Muscle of leg (tissue), 11 donors: Measurements from ENCODE around the gene OLFM2. TPM values are rescaled to one million over a fixed set of nuclear protein-coding genes. Genes with fewer than 3 reads are reported as not detected.
A peak's percentile ranks its signal among the peaks of the same experiment; 100 is the strongest.

Experiments used
- DNase-seq: peaks from one replicate; pipeline ENCODE4 v3.0.0; 2013
- H3K27ac ChIP-seq: one replicate; pipeline ENCODE4 v1.5.1; 2013; ENCODE audit warnings: mild to moderate bottlenecking, low read length, control low read depth
- H3K27me3 ChIP-seq: one replicate; pipeline ENCODE4 v1.6.1; 2013; ENCODE audit warnings: low read length; ENCODE audit not compliant: control insufficient read depth, insufficient read depth
- H3K36me3 ChIP-seq: one replicate; pipeline ENCODE4 v1.6.1; 2013; ENCODE audit warnings: low read length; ENCODE audit not compliant: control insufficient read depth, insufficient read depth
- H3K4me1 ChIP-seq: one replicate; pipeline ENCODE4 v1.6.1; 2013; ENCODE audit warnings: low read length; ENCODE audit not compliant: control insufficient read depth, insufficient read depth
- H3K4me3 ChIP-seq: one replicate; pipeline ENCODE4 v1.5.1; 2013; ENCODE audit warnings: low read length, control low read depth
- H3K9me3 ChIP-seq: replicated peaks from 2 replicates; pipeline ENCODE4 v1.6.1; 2013; ENCODE audit warnings: low read depth, low read length; ENCODE audit not compliant: control insufficient read depth
- WGBS: methylation state at CpG from one replicate; pipeline ENCODE4 v1.1.5; 2013; ENCODE audit warnings: missing lambda C conversion rate; ENCODE audit not compliant: insufficient coverage; 5-methylcytosine and 5-hydroxymethylcytosine counted together
- polyA plus RNA-seq, 8 donors: library from polyadenylated mRNA; unstranded; fragments of 120-200 nt; gene quantifications; one replicate each; pipeline versions ENCODE4 v1.2.1 to v1.2.3, GENCODE V29; 2013; ENCODE audit warnings: inconsistent platforms in 1 of 8, low replicate concordance in 1 of 8; ENCODE audit not compliant: insufficient read length in 8 of 8, insufficient read depth in 1 of 8
- total RNA-seq: library from RNA; stranded (reverse); fragments of 120-200 nt; gene quantifications from one replicate; pipeline ENCODE4 v1.2.4, GENCODE V29; 2013

OLFM2 gene
- total and polyA plus RNA-seq, 9 donors: 13.1 to 52.0 (median 31.0) TPM

DNA sequence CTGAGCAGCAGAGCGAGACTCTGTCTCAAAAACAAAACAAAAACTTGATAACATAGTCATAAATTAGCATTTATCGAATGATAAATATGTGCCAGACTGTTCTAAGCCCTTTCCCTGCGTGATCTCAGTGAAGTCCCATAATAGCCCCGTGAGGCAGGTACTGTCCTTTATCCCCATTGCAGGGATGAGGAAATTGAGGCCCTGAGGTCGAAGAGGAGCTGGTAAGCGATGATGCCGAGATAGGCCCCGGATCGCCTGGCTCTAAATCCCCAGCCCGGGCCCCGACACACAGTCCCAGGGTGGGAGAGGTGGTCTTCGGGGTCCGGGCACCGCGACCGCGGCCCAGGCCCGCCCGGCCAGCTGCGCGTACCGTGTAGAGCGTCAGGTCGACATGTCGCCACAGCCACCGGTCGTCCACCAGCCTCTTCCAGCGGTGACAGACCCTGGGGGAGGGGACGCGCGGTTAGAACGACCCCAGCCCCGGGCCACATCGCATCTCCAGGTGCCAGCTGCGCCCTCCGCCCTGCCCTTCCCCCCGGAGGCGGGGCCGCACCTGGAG lies 118.1 kb downstream of the OLFM2 start:
- DNase-seq: no peak
- H3K36me3 ChIP-seq: peaks cover 6% of the 10 kb centered on the region
- peak overlapping the region; percentile 96 for H3K4me3 ChIP-seq
- H3K27me3 ChIP-seq: no peaks in the 10 kb centered on the region
- under 1% methylated on average over 36 of the region's 39 CpGs for WGBS
- peaks cover 16% of the 10 kb centered on the region for H3K4me1 ChIP-seq
- H3K27ac ChIP-seq: peak overlapping the region; percentile 98
- H3K9me3 ChIP-seq: peaks cover 3% of the 10 kb centered on the region

DNA sequence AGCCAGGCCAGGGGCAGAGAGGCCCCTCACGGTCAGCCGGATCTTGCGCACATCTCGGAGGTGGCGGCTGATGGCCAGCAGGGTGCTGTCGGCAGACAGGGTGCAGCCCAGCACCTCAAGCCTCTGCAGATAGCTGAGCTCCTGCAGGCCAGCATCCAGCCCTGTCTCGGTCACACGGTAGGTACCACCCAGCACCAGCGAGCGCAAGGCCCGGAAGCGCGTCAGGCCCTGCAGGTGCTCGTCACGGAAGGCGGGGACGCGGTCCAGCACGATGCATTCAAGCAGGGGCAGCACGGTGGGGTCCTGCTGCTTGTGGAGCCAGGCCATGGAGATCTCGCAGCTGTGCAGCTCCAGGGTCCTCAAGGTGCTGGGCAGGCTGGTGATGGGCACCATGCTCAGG lies 125.2 kb downstream of the OLFM2 start:
- WGBS: 95% methylated on average over 21 of the region's 21 CpGs
- DNase-seq: no peak
- Histone ChIP-seq H3K27me3 (no peaks in the 10 kb centered on the region), H3K27ac (no peak overlapping the region), H3K4me3 (no peak overlapping the region), H3K4me1 (no peaks in the 10 kb centered on the region), H3K9me3 (peaks cover 3% of the 10 kb centered on the region), H3K36me3 (peaks cover 49% of the 10 kb centered on the region)

DNA sequence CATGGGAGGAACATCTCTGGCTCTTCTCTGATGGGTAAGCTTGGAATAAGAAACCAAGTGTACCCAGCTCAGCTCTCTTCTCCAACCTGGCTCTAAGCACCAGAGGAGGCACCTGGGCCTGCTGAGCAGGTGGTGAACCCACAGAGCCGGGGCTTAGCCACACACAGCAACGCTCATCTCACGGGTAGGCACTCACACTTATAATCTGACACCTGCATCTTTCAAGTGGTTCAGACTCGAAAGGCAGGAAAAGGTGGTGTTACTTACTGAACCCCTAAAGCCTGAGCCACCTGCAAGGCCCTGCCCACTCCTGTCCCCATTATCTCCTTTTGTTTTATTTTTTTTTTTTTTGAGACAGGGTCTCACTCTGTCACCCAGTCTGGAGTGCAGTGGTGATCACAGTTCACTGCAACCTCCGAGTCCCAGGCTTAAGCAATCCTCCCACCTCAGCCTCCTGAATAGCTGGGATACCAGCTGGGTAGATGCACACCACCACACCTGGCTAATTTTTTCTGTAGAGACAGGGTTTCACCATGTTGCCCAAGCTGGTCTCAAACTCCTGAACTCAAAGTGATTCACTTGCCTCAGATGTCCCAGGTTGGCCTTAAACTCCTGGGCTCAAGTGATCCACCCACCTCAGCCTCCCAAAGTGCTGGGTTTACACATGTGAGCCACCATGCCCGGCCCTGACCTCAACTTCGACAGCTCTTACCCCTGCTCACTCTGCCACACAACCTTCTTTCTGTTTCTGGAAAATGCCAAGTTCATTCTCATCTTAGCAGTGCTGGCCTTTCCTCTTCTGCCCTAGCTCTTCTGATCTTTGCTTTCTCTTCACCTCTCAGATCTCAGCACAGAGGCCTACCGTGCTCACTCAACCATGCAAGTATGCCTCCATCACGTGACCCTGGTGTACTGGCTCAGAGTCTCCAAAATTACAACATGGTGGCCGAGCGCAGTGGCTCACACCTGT lies 127.2 kb downstream of the OLFM2 start:
- Histone ChIP-seq H3K9me3 (no peaks in the 10 kb centered on the region), H3K36me3 (peaks cover 54% of the 10 kb centered on the region), H3K4me3 (no peak overlapping the region), H3K4me1 (no peaks in the 10 kb centered on the region), H3K27ac (no peak overlapping the region), H3K27me3 (no peaks in the 10 kb centered on the region)
- no peak for DNase-seq
- 89% methylated on average over 8 of the region's 11 CpGs for WGBS

DNA sequence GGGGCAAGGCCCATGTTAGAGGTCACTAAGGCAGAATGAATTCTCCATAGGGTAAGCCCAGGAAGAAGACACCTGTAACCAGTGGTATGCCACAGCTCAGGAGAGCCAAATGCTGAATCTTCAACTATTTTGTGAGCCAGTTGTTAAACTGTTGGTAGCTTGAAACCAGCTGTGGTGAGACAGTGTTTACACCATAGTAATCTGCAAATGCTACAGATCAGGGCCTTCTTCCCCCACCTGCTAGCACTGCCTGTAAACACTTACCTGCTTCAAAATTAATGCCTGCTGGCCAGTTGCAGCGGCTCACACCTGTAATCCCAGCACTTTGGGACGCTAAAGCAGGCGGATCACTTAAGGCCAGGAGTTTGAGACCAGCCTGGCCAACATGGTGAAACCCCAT lies 129.5 kb downstream of the OLFM2 start:
- Histone ChIP-seq H3K36me3 (peaks cover 52% of the 10 kb centered on the region), H3K4me1 (no peaks in the 10 kb centered on the region), H3K4me3 (no peak overlapping the region), H3K9me3 (no peaks in the 10 kb centered on the region), H3K27me3 (no peaks in the 10 kb centered on the region), H3K27ac (no peak overlapping the region)
- 75% methylated on average over 1 of the region's 3 CpGs for WGBS
- no peak for DNase-seq

Other genes with a start within 250 kb of the OLFM2 start
- gene ZNF846, start 167.8 kb downstream of the OLFM2 start, total RNA-seq: 11.7 TPM
- 10 to 100 TPM in 2 of 8 donors, 1 to 10 TPM in 6; 6.4 to 12.8 (median 7.7) TPM for gene ZNF846, start 167.8 kb downstream of the OLFM2 start, polyA plus RNA-seq
- gene FBXL12, start 117.4 kb downstream of the OLFM2 start, total RNA-seq: 16.4 TPM
- 10 to 100 TPM; 27.7 to 36.4 (median 29.7) TPM for gene FBXL12, start 117.4 kb downstream of the OLFM2 start, polyA plus RNA-seq
- 333 TPM for gene UBL5, start 108.6 kb downstream of the OLFM2 start, total RNA-seq
- 100 to 1,000 TPM; 182 to 220 (median 195) TPM for gene UBL5, start 108.6 kb downstream of the OLFM2 start, polyA plus RNA-seq
- 87.9 TPM for gene PIN1, start 101.2 kb downstream of the OLFM2 start, total RNA-seq
- gene PIN1, start 101.2 kb downstream of the OLFM2 start, polyA plus RNA-seq: 10 to 100 TPM; 75.0 to 91.8 (median 80.4) TPM
- 42.0 TPM for gene COL5A3, start 74.0 kb upstream of the OLFM2 start, total RNA-seq
- gene COL5A3, start 74.0 kb upstream of the OLFM2 start, polyA plus RNA-seq: 100 to 1,000 TPM in 1 of 8 donors, 10 to 100 TPM in 7; 71.5 to 122 (median 89.8) TPM
- not detected for gene RDH8, start 77.0 kb upstream of the OLFM2 start, total RNA-seq
- not detected for gene RDH8, start 77.0 kb upstream of the OLFM2 start, polyA plus RNA-seq
- 9.2 TPM for gene SHFL, start 149.8 kb upstream of the OLFM2 start, total RNA-seq
- gene SHFL, start 149.8 kb upstream of the OLFM2 start, polyA plus RNA-seq: 10 to 100 TPM in 5 of 8 donors, 1 to 10 TPM in 3; 8.7 to 13.9 (median 11.2) TPM
- gene ANGPTL6, start 166.2 kb upstream of the OLFM2 start, total RNA-seq: 19.6 TPM
- 10 to 100 TPM in 3 of 8 donors, 1 to 10 TPM in 5; 2.4 to 23.7 (median 6.9) TPM for gene ANGPTL6, start 166.2 kb upstream of the OLFM2 start, polyA plus RNA-seq
- gene PPAN, start 169.8 kb upstream of the OLFM2 start, total RNA-seq: 17.6 TPM
- gene PPAN, start 169.8 kb upstream of the OLFM2 start, polyA plus RNA-seq: 10 to 100 TPM; 24.0 to 32.7 (median 30.2) TPM
- 2.7 TPM for gene P2RY11, start 175.2 kb upstream of the OLFM2 start, total RNA-seq
- gene P2RY11, start 175.2 kb upstream of the OLFM2 start, polyA plus RNA-seq: 10 to 100 TPM in 4 of 8 donors, 1 to 10 TPM in 4; 7.0 to 14.2 (median 10.8) TPM
- 299 TPM for gene EIF3G, start 183.4 kb upstream of the OLFM2 start, total RNA-seq
- gene EIF3G, start 183.4 kb upstream of the OLFM2 start, polyA plus RNA-seq: 100 to 1,000 TPM; 235 to 276 (median 256) TPM